HG02981 (cell line): Measurements from ENCODE around the gene PMM1.

Experiments used
- ATAC-seq: cut with Tn5 transposase; IDR thresholded peaks from one replicate; pipeline ENCODE4 v1.9.1; 2021; ENCODE audit warnings: mild to moderate bottlenecking, moderate library complexity; ENCODE audit not compliant: unreplicated experiment

The PMM1 gene

DNA sequence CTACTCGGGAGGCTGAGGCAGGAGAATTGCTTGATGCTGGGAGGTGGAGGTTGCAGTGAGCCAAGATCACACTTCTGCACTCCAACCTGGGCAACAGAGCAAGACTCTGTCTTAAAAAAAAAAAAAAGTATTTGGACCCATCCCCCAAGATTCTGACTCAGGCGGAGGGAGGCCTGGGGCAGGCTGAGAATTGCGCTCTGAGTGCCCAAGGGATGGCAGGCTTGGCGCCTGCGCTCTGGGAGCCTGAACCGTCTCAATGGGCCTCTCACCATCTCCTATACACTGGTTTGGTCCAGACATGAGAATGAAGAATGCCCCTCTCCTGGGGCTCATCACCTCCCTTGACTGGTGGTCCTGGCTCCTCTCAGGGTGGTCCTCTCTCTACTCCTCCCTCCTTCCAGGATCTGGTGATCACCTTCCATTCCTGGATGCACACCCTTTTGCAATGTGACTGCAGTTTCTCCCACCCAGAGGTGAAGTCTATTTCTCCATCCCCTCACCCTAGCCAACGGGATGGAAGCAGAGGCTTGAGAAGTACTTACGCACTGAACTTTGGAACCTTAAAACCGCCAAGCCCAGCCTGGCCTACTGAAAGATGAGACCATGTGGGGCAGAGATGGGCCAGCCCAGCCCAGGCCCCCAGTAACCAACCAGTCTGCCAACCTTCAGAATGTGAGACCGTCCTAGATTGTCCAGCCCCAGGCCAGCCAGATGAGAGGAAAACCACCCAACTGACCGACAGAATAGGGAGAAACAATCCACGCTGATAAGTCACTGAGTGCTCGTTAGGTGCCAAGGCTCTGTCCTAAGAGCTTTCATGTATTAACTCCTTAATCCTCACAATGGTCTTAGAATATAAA is 50.3 kb downstream of the PMM1 start:
- ATAC-seq = no peak

DNA sequence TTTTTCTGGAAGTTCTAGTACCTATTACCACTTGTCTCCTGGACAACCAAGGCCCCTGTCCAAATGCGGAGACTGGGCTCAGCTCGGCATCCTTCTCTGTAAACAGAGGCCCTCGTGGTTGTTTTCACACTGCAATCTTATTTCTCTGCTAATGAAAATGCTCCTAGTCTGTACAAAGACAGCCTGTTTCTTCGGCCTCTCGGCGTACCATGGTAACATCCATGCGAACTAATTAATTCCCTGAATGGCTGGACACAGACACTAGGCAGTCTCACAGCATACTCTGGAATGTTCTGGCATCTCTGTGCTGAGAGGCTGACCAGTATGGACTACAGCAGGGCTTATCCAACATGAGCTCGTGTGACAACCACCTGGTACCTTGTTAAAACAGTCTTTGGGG is 51.1 kb downstream of the PMM1 start:
- ATAC-seq = no peak

DNA sequence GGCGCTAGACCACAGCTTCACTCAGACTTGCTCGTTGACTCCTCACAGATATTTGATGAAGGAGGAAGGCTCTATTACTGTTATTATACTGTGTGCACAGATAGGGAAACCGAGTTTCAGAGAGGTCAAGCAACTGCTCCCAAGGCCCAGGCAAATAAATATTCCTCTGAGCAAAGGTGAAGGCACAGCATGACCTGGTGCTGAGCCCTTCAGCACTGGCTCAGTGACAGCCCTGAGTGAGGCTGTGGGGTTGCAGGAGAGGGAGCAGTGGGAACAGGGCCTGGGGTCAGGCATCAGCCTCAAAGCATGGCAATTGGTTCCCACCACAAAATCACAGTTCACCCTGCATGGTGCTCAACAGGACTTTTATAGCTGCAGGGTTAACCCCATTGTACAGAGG is 52.4 kb downstream of the PMM1 start:
- no peak for ATAC-seq

DNA sequence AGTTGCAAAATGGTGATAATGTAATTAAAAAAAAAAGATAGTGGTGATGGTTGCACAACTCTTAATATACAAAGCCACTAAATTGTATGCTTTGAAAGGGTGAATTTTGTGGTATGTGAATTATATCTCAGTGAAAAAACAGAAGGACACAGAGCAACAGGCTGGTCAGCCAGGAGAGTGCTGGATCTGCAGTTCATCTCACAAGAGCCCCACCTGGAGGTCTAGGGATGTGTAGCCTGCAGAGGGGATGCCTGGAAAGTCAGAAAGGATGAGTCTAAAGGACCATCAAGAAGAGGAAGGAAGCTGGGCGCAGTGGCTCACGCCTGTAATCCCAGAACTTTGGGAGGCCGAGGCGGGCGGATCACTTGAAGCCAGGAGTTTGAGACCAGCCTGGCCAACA is 54.4 kb downstream of the PMM1 start:
- ATAC-seq = no peak

DNA sequence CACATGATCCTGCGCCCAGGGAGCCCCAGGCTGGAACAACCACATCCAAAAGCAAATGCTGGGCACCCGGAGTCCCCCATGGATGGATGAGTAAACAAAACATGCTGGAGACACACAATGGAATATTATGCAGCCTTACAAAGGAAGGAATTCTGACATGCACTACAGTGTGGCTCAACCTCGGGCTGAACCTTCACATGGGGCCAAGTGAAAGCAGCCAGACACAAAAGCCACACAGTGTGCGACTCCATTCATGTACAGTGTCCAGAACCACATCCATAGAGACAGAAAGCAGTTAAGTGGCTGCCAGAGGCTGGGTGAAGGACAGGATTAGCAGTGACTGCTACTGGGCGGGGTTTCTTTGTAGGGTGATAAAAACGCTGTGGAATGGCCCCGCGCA is 55.4 kb downstream of the PMM1 start:
- ATAC-seq = no peak

DNA sequence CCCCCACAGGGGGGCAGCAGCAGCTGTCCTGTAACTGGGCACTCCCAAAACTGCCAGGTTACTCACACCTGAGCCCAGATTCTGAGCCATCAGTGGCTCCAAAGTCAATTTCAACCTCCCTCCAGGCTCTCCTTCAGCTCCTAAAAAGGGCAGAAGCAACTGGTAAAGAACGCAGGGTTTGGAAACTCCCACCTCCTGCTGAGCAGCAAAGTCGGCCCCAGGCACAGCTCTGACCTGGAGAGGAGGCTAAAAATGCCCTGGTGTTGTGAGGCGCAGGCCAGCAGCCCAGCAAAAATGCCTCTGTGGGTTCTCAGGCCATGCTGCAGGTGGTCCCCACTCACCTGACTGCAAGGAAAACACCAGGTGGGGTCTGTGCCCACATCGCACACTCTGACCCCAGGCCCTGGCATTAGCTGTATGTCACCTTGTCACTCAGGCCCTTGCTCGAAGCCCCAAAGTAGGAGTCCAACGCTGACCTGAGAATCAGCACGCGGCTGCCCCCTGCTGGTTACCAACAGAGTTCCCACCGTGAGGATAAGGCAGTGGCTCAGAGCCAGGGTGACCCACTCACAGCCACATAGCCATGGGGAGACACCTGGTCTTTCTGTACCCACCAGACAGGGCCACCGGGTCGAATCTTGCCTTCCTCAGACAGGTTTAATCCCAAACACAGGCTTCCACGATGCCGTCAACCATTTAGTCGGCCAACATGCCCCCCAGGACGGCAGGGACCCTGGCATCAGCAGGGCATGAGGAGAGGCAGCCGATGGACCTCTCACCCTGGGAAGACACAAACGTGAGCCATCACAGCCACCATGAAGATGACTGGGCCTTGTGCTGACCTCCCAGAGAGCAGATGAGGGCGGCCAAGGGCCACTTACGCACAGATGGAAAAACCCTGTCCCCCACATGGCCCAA is 56.5 kb downstream of the PMM1 start:
- no peak for ATAC-seq

DNA sequence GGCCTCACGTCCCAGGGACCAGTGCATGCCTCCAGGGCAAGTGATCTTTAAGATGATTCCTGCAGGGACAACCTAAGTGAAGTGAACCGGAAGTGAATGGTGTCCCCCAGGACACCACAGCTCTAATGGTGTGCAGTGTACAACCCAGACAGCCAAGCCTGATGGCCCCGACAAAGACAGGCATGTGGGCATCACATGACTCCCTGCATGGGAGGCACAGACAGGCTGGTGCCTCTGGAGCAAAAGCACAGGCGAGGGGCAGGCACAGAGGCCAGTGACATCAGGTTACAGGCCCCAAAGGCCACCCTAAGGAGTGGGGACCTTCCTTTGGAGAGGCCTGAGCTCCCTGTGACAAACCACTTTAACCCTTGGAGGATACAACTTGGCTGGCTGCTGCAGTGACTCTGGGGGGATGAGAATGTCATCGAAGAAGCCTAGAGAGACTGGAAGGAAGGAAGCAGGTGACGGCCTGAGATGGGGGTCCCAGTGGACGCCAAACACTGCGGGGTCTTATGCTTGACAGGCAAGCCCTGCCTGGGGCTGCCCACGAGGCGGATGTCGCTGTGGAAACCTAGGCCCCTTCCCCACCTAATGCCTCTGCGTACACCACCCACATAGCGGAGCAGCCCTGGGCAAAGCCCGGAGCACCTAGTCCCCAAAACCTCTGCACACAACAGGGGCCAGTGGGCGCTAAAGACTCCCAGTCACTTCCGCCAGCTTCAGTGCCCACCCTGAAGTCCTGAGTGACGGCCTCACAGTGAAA is 57.7 kb downstream of the PMM1 start:
- ATAC-seq = no peak

DNA sequence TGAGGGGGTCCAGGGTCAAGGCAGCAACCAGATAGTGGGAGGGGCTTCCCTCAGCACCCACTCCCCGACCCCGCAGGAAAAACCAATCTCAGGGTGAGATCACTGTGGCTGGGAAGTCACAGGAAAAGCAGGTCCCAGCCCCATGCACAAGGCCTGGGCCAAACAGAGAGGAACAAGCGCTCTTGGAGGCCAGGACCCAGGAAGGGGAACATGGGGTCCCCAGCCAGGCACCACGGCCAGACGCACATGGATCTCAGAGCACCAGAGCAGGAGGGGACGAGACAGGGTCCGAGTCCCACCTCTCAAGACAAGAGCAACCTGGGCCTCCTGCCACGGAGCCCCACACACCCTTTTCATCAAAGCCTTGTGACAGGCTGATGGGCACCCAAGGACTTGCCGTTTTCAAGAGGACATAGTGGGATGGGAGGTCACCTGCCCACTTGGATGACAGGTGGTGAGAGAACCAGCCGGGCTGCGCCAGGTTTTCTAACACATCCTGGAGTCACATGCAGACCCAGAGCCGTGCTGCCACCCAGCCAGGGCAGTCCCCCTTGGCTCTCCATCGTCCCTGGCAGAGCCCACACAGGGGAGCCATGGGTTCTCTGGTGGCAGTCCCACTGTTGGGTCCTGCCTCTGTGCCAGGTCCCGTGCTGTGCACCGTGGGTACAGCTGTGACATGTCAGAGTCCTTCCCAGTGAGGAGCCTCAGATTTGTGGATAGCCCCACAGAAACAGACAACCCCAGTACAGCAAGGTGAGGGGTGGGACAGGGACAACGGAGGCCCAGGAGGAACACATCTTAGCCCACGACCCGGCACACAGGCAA is 58.5 kb downstream of the PMM1 start:
- no peak for ATAC-seq

DNA sequence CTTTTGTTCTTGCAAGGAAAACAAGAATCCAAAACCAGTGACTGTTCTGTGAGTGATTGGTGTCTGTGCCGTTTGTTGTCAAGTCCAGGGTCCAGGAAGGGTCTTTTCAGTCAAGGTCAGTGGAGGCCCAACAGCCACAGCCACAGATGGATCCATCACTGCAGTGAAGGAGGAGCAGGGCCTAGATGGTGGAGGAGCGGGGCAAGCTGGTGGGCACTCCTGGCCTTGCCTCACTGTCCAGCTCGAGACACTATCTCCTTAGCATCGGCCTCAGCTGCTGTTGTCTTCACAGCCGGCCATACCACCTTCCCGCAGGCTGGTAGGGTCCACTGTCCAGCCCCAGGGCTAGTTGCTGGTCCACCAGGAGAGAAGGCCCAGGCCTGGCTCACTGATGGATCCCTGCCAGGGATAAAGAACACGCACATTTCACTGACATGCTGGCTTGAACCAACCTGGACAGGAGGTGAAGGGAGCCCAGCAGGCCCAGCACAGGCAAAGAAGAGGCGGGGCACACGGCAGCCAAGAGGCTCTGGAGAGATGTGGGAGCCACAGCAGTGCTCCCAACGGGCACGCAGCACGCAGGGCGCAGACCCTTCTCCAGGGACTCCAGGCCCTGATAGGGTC is 60.6 kb downstream of the PMM1 start:
- no peak for ATAC-seq

DNA sequence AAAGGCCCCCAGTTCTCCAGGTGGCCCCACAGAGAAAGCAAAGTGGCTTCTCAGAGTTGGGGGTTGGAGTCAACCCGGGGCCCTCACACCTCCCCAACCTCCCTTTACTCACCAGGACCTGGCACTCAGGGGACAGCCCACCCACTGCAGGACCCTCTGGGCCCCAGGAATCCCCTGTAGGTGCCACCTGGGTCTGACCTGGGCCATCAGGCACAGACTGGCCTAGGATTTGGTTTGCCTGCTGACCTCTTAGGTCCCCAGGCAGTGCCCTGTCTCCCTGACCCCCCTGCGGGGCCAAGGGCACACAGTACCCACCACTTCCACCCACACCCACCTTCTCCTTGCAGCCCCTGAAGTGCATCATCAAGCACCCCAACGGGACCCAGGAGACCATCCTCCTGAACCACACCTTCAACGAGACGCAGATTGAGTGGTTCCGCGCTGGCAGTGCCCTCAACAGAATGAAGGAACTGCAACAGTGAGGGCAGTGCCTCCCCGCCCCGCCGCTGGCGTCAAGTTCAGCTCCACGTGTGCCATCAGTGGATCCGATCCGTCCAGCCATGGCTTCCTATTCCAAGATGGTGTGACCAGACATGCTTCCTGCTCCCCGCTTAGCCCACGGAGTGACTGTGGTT is 61.4 kb downstream of the PMM1 start:
- ATAC-seq = no peak
